Sigmoid colon (tissue), 7 donors: ENCODE measurements around the gene SIRT5. TPM values are rescaled to one million over a fixed set of nuclear protein-coding genes. Genes with fewer than 3 reads are reported as not detected.

Source experiments
- DNase-seq: peaks from one replicate; pipeline ENCODE4 v3.0.0-alpha.2; 2019
- H3K27ac ChIP-seq, 4 donors: fragments of 200-600 bp; sonication (generic); one replicate each; pipeline ENCODE4 v1.5.1; 2016 to 2019; ENCODE audit warnings: mild to moderate bottlenecking in 1 of 4
- H3K27me3 ChIP-seq, 3 donors: fragments of 200-600 bp; sonication (generic); one replicate each; pipeline ENCODE4 v1.5.1; 2019; ENCODE audit warnings: mild to moderate bottlenecking in 1 of 3
- H3K36me3 ChIP-seq, 4 donors: fragments of 200-600 bp; sonication (generic); one replicate each; pipeline ENCODE4 v1.5.1; 2016 to 2019
- H3K4me1 ChIP-seq, 4 donors: fragments of 200-600 bp; sonication (generic); one replicate each; pipeline ENCODE4 v1.5.1; 2017 to 2019
- H3K4me3 ChIP-seq, 4 donors: fragments of 200-600 bp; sonication (generic); one replicate each; pipeline ENCODE4 v1.5.1; 2017 to 2019; ENCODE audit warnings: mild to moderate bottlenecking in 2 of 4, moderate library complexity in 1 of 4
- H3K9me3 ChIP-seq, 4 donors: fragments of 200-600 bp in 3 of 4; sonication (generic) in 3 of 4; one replicate each; pipeline versions ENCODE4 v1.5.1 to v1.6.1; 2013 to 2019
- EP300 ChIP-seq, 4 donors: sonication (generic); formaldehyde crosslinking; IDR thresholded peaks; one replicate each; pipeline ENCODE4 v1.6.1; 2017; ENCODE audit warnings: antibody characterized with exemption in 4 of 4
- POLR2A ChIP-seq, 2 donors: fragments of 450-650 bp; IDR thresholded peaks; one replicate each; pipeline ENCODE4 v1.6.1; 2016; ENCODE audit warnings: antibody characterized with exemption in 2 of 2, mild to moderate bottlenecking in 2 of 2, moderate library complexity in 2 of 2
- POLR2AphosphoS5 ChIP-seq, 4 donors: sonication (generic); formaldehyde crosslinking; IDR thresholded peaks; one replicate each; pipeline ENCODE4 v1.6.1; 2017; ENCODE audit warnings: antibody characterized with exemption in 4 of 4
- WGBS, 2 donors: extraction: QIAGEN DNeasy Blood & Tissue Kit; methylation state at CpG; one replicate each; pipeline ENCODE4 v1.1.7; 2013; 5-methylcytosine and 5-hydroxymethylcytosine counted together
- intact Hi-C: fragments of 100-400 bp; cut with DNase I; formaldehyde crosslinking; loops from one replicate; pipeline ENCODE4 v1.15.1; 2023
- polyA plus RNA-seq, 3 donors: library from polyadenylated mRNA; stranded (reverse); fragments of 200-250 nt; gene quantifications; one replicate each; pipeline ENCODE4 v1.2.3, GENCODE V29; 2013
- total RNA-seq, 4 donors: library from RNA; depleted of rRNA; stranded (reverse); fragments of >200 nt; gene quantifications; one replicate each; pipeline ENCODE4 v1.1.0, GENCODE V29; 2016
- TF ChIP-seq, protein P1 (sequence below), 4 experiments: fragments of 450-650 bp in 3 of 4; fragments of 200-600 bp in 1 of 4; IDR thresholded peaks; one replicate each; pipeline ENCODE4 v1.5.1; 2016 to 2019; ENCODE audit warnings: antibody characterized with exemption in 4 of 4, mild to moderate bottlenecking in 3 of 4, moderate library complexity in 2 of 4
- donor health status: healthy with polysubstance abuse.
- donor health status: Bipolar disorder and iron deficiency.
- donor health status: healthy.

The SIRT5 gene
- total and polyA plus RNA-seq, 7 donors: 5.8 to 13.3 (median 8.4) TPM

DNA sequence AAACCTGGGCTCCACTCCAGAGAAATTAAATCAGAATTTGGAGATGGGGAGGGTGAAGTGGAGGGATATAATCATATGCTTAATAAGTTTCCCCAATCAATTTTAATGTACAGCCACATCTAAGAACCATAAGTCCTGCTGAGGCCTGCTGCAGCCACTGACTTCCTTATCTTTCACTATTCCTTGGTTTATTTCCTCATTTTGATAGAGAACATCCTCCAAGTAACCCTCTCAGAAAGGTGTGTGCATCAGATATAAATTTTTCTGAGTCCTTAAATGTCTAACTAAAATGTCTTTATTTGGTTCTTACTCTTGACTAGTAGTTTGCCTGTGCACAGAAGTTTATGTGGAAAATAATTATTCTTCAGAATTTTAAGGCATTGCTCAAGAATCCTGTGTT, 23.7 kb upstream of the SIRT5 start:
- TF ChIP-seq POLR2A (IDR thresholded peaks at IDR 0.05): no peak
- TF ChIP-seq POLR2AphosphoS5 (IDR thresholded peaks at IDR 0.05): no peak
- TF ChIP-seq, protein P1, sequence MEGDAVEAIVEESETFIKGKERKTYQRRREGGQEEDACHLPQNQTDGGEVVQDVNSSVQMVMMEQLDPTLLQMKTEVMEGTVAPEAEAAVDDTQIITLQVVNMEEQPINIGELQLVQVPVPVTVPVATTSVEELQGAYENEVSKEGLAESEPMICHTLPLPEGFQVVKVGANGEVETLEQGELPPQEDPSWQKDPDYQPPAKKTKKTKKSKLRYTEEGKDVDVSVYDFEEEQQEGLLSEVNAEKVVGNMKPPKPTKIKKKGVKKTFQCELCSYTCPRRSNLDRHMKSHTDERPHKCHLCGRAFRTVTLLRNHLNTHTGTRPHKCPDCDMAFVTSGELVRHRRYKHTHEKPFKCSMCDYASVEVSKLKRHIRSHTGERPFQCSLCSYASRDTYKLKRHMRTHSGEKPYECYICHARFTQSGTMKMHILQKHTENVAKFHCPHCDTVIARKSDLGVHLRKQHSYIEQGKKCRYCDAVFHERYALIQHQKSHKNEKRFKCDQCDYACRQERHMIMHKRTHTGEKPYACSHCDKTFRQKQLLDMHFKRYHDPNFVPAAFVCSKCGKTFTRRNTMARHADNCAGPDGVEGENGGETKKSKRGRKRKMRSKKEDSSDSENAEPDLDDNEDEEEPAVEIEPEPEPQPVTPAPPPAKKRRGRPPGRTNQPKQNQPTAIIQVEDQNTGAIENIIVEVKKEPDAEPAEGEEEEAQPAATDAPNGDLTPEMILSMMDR (IDR thresholded peaks at IDR 0.05): no peak
- no peak for TF ChIP-seq EP300 (IDR thresholded peaks at IDR 0.05)
- Histone ChIP-seq H3K36me3 (no peaks in the 10 kb centered on the region), H3K27me3 (no peaks in the 10 kb centered on the region), H3K4me1 (peaks cover 0 to 3% (median 0%) of the 10 kb centered on the region in 4 donors), H3K9me3 (no peaks in the 10 kb centered on the region), H3K27ac (no peak overlapping the region), H3K4me3 (no peak overlapping the region)
- intact Hi-C loops: no loop called here
- DNase-seq: no peak

DNA sequence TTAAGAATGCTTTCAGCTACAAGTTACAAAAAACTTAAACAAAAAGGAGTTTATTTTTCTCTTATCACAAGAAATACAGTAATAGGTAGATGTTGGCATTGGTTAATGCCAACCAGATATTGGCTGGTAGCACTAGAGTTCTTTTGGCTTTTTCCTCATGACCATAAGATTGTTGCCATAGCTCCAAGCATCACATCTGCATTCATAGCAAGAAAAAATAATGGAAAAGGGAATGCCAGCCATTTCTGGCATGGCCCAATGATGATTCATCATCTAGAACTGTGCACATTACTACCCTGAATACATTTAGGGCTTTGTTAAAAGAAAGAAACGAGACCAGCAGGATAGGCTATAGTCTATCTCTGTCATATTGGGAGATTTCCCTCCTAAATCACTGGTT, 20.8 kb upstream of the SIRT5 start:
- Histone ChIP-seq H3K27me3 (no peaks in the 10 kb centered on the region), H3K4me3 (no peak overlapping the region), H3K4me1 (peaks cover 0 to 3% (median 0%) of the 10 kb centered on the region in 4 donors), H3K9me3 (no peaks in the 10 kb centered on the region), H3K36me3 (no peaks in the 10 kb centered on the region), H3K27ac (no peak overlapping the region)
- intact Hi-C loops: no loop called here
- TF ChIP-seq POLR2A (IDR thresholded peaks at IDR 0.05): no peak
- no peak for TF ChIP-seq POLR2AphosphoS5 (IDR thresholded peaks at IDR 0.05)
- no peak for TF ChIP-seq EP300 (IDR thresholded peaks at IDR 0.05)
- TF ChIP-seq, protein P1 (IDR thresholded peaks at IDR 0.05): no peak
- WGBS, 2 donors: 91 to 94% methylated on average over 1 of the region's 1 CpG
- no peak for DNase-seq

DNA sequence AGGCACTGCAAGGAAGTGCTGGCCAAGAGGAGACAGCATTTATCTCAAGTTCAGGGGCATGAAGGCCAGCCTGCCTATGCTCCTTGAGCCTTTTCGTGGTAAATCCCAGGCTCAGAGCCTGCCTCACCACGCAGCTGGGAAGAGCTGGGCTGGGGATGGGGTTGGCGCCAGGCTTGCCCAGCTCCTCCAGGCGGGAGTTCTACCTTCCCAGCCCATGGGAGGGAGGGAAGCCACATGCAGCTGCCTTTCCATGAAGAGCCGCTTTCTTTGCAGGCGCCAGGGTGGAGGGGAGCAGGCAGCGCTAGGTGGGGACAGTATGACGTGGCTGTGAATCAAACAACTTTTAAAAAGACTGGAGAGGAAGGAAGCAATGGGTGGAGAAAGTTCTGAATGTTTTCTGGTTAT, 19.5 kb upstream of the SIRT5 start:
- H3K4me3 ChIP-seq: no peak overlapping the region
- WGBS, 2 donors: 59 to 72% methylated on average over 8 of the region's 8 CpGs
- TF ChIP-seq, protein P1 (IDR thresholded peaks at IDR 0.05): no peak
- TF ChIP-seq POLR2AphosphoS5 (IDR thresholded peaks at IDR 0.05): peak in 2 of 4 donors; percentile 23 to 54

DNA sequence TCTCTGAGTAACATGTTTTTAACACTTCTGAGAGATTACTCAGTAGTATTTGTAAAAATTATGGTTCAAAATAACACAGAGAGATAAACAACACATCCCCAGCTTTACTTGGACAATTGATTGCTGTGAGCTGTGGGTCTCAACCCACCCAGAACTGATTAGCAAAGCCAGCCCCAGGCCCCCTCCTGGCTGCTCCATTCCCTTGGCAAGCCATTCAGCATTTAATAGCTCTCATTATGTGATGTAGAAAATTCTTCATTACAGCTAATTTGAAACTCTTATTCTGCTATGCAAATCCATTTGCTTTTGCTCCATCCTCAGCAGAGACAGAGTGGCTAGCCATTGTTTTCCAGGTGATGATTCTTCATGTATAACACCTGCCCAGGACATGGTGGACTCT, 16.6 kb upstream of the SIRT5 start:
- Histone ChIP-seq H3K9me3 (no peaks in the 10 kb centered on the region), H3K27me3 (no peaks in the 10 kb centered on the region), H3K36me3 (no peaks in the 10 kb centered on the region), H3K4me3 (no peak overlapping the region), H3K4me1 (peaks cover 0 to 3% (median 0%) of the 10 kb centered on the region in 4 donors), H3K27ac (no peak overlapping the region)
- DNase-seq: no peak
- intact Hi-C loops: no loop called here
- TF ChIP-seq POLR2AphosphoS5 (IDR thresholded peaks at IDR 0.05) (no peak), EP300 (IDR thresholded peaks at IDR 0.05) (no peak), POLR2A (IDR thresholded peaks at IDR 0.05) (no peak)
- TF ChIP-seq, protein P1 (IDR thresholded peaks at IDR 0.05): no peak

More for the DNA sequence above, 19.5 kb upstream of the SIRT5 start:
- intact Hi-C loops: no loop called here
- H3K27me3 ChIP-seq: no peaks in the 10 kb centered on the region
- no peaks in the 10 kb centered on the region for H3K9me3 ChIP-seq
- H3K36me3 ChIP-seq: no peaks in the 10 kb centered on the region
- H3K27ac ChIP-seq: peak overlapping the region in 3 of 4 donors; percentile 13 to 58 (median 23)
- peaks cover 0 to 3% (median 0%) of the 10 kb centered on the region in 4 donors for H3K4me1 ChIP-seq
- DNase-seq: peak; percentile 66

DNA sequence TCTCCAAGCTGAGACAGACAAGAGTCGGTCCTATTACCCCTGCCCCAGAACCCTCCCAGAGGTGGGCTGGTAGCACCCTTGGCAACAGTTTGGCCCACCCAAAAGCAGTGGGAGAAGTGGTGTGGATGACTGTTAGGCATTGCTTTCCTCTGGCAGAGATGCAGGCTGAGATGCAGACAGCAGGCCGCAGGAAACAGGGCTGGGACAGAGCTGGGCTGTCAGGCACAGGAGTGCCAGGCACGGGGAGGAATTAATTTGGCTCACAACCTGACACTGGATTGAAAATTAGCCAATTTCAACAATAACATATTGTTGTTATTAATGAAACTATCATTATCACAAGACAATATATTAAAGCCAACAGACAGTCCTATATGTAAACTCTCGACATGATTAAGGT, 15.7 kb upstream of the SIRT5 start:
- no peak for TF ChIP-seq EP300 (IDR thresholded peaks at IDR 0.05)
- TF ChIP-seq POLR2AphosphoS5 (IDR thresholded peaks at IDR 0.05): no peak
- TF ChIP-seq POLR2A (IDR thresholded peaks at IDR 0.05): no peak
- TF ChIP-seq, protein P1 (IDR thresholded peaks at IDR 0.05): no peak
- WGBS, 2 donors: 80 to 87% methylated on average over 4 of the region's 4 CpGs
- peak overlapping the region in 1 of 4 donors; percentile 16 for H3K27ac ChIP-seq

More for the DNA sequence above, 15.7 kb upstream of the SIRT5 start:
- Histone ChIP-seq H3K4me3 (no peak overlapping the region), H3K27me3 (no peaks in the 10 kb centered on the region), H3K4me1 (peaks cover 0 to 3% (median 0%) of the 10 kb centered on the region in 4 donors), H3K9me3 (no peaks in the 10 kb centered on the region), H3K36me3 (no peaks in the 10 kb centered on the region)
- no peak for DNase-seq
- intact Hi-C loops: no loop called here
